WTC11 (cell line): ENCODE results near the gene BFSP1. TPM values are rescaled to one million over a fixed set of nuclear protein-coding genes. Genes with fewer than 3 reads are reported as not detected.

Source experiments
- ATAC-seq: fragments of 200-7000 bp; cut with Tn5 transposase; 2 replicates; pipeline ENCODE4 v1.10.0; 2021; ENCODE audit warnings: mild to moderate bottlenecking, moderate library complexity
- CTCF ChIA-PET: fragments of 300-600 bp; sonication (Branson Sonifier 250); formaldehyde crosslinking; loops from one replicate; lab custom pipeline; 2021; ENCODE audit warnings: antibody characterized with exemption; lab: Charles Lee
- POLR2A ChIA-PET: fragments of 350-600 bp; sonication (Branson Sonifier 250); formaldehyde crosslinking; loops from one replicate; lab custom pipeline; 2021; ENCODE audit warnings: antibody characterized with exemption; lab: Charles Lee
- DNase-seq: peaks from one replicate; pipeline ENCODE4 v3.0.0; 2021; ENCODE audit warnings: low spot score
- H3K27ac Mint-ChIP-seq: 2 replicates; pipeline ENCODE4 v1.8.0; 2021; ENCODE audit warnings: mixed read lengths
- H3K27me3 Mint-ChIP-seq: 2 replicates; pipeline ENCODE4 v1.8.0; 2021; ENCODE audit warnings: low read depth, mild to moderate bottlenecking, moderate library complexity, mixed read lengths
- H3K36me3 Mint-ChIP-seq: 2 replicates; pipeline ENCODE4 v1.8.0; 2021; ENCODE audit warnings: mixed read lengths
- H3K4me1 Mint-ChIP-seq: 2 replicates; pipeline ENCODE4 v1.8.0; 2022; ENCODE audit warnings: mixed read lengths
- H3K4me3 Mint-ChIP-seq: 2 replicates; pipeline ENCODE4 v1.8.0; 2021; ENCODE audit warnings: mild to moderate bottlenecking, moderate library complexity, mixed read lengths
- H3K9me3 Mint-ChIP-seq: 2 replicates; pipeline ENCODE4 v1.8.0; 2021; ENCODE audit warnings: mixed read lengths
- CBFB ChIP-seq: sonication (generic); formaldehyde crosslinking; IDR thresholded peaks from 2 replicates; pipeline ENCODE4 v1.8.1; 2022; ENCODE audit warnings: mild to moderate bottlenecking, low read depth, missing genetic modification reagents
- CREM ChIP-seq: sonication (generic); formaldehyde crosslinking; IDR thresholded peaks from 2 replicates; pipeline ENCODE4 v1.8.1; 2022; ENCODE audit warnings: mild to moderate bottlenecking, missing genetic modification reagents, moderate library complexity
- ERG ChIP-seq: fragments of 250-450 bp; sonication (Bioruptor Pico); IDR thresholded peaks from 2 replicates; pipeline ENCODE4 v1.8.0; 2021; ENCODE audit warnings: mild to moderate bottlenecking
- ESRRA ChIP-seq: sonication (generic); formaldehyde crosslinking; IDR thresholded peaks from 2 replicates; pipeline ENCODE4 v1.8.1; 2022; ENCODE audit warnings: mild to moderate bottlenecking, missing genetic modification reagents, borderline replicate concordance
- HMGA2 ChIP-seq: fragments of 250-450 bp; sonication (Bioruptor Pico); IDR thresholded peaks from 2 replicates; pipeline ENCODE4 v1.4.0; 2021; ENCODE audit warnings: mild to moderate bottlenecking, moderate library complexity
- MYBL2 ChIP-seq: sonication (generic); formaldehyde crosslinking; IDR thresholded peaks from 2 replicates; pipeline ENCODE4 v1.8.1; 2023; ENCODE audit warnings: mild to moderate bottlenecking, moderate library complexity, missing genetic modification reagents
- NFYB ChIP-seq: sonication (generic); formaldehyde crosslinking; conservative IDR thresholded peaks from 2 replicates; pipeline ENCODE4 v1.8.0; 2022; ENCODE audit warnings: low read depth, missing genetic modification reagents
- RELA ChIP-seq: sonication (generic); formaldehyde crosslinking; IDR thresholded peaks from 2 replicates; pipeline ENCODE4 v1.8.1; 2022; ENCODE audit warnings: missing genetic modification reagents, mild to moderate bottlenecking, borderline replicate concordance
- SMAD3 ChIP-seq: sonication (generic); formaldehyde crosslinking; IDR thresholded peaks from 2 replicates; pipeline ENCODE4 v1.8.0; 2022; ENCODE audit warnings: missing genetic modification reagents, mild to moderate bottlenecking, borderline replicate concordance
- SP1 ChIP-seq: sonication (generic); formaldehyde crosslinking; conservative IDR thresholded peaks from 2 replicates; pipeline ENCODE4 v1.8.1; 2022; ENCODE audit warnings: missing genetic modification reagents
- TEAD1 ChIP-seq: sonication (generic); formaldehyde crosslinking; IDR thresholded peaks from 2 replicates; pipeline ENCODE4 v1.8.0; 2022; ENCODE audit warnings: mild to moderate bottlenecking, missing genetic modification reagents
- TEAD4 ChIP-seq: sonication (generic); formaldehyde crosslinking; IDR thresholded peaks from 2 replicates; pipeline ENCODE4 v1.8.0; 2022; ENCODE audit warnings: mild to moderate bottlenecking, missing genetic modification reagents
- TP53 ChIP-seq: sonication (generic); formaldehyde crosslinking; IDR thresholded peaks from 2 replicates; pipeline ENCODE4 v1.8.1; 2023; ENCODE audit warnings: mild to moderate bottlenecking, missing genetic modification reagents
- ZBTB21 ChIP-seq: sonication (generic); formaldehyde crosslinking; IDR thresholded peaks from 2 replicates; pipeline ENCODE4 v1.8.1; 2023; ENCODE audit warnings: mild to moderate bottlenecking, missing genetic modification reagents, borderline replicate concordance
- ZNF317 ChIP-seq: sonication (generic); formaldehyde crosslinking; IDR thresholded peaks from 2 replicates; pipeline ENCODE4 v1.8.1; 2023; ENCODE audit warnings: low read depth, mild to moderate bottlenecking, moderate library complexity, missing genetic modification reagents, borderline replicate concordance
- ZNF671 ChIP-seq: fragments of 250-450 bp; sonication (Bioruptor Pico); IDR thresholded peaks from 2 replicates; pipeline ENCODE4 v1.8.0; 2021; ENCODE audit warnings: mild to moderate bottlenecking
- total RNA-seq: library from RNA; stranded (reverse); gene quantifications from 3 replicates; pipeline ENCODE4 v1.2.3, GENCODE V29; 2021
- TF ChIP-seq, protein P1 (sequence below): sonication (generic); formaldehyde crosslinking; conservative IDR thresholded peaks from 2 replicates; pipeline ENCODE4 v1.8.1; 2023; ENCODE audit warnings: mild to moderate bottlenecking, low read depth, missing genetic modification reagents, moderate library complexity
- TF ChIP-seq, protein P2 (sequence below): sonication (generic); formaldehyde crosslinking; IDR thresholded peaks from 2 replicates; pipeline ENCODE4 v1.8.1; 2023; ENCODE audit warnings: mild to moderate bottlenecking, missing genetic modification reagents, borderline replicate concordance
- TF ChIP-seq, protein P3 (sequence below): sonication (generic); formaldehyde crosslinking; IDR thresholded peaks from 2 replicates; pipeline ENCODE4 v1.8.0; 2022; ENCODE audit warnings: mild to moderate bottlenecking, missing genetic modification reagents
- TF ChIP-seq, protein P4 (sequence below): sonication (generic); formaldehyde crosslinking; IDR thresholded peaks from 2 replicates; pipeline ENCODE4 v1.8.0; 2022; ENCODE audit warnings: mild to moderate bottlenecking, missing genetic modification reagents

Gene BFSP1
- total RNA-seq, 1 experiment from 2014 or later: 3.0 TPM

DNA sequence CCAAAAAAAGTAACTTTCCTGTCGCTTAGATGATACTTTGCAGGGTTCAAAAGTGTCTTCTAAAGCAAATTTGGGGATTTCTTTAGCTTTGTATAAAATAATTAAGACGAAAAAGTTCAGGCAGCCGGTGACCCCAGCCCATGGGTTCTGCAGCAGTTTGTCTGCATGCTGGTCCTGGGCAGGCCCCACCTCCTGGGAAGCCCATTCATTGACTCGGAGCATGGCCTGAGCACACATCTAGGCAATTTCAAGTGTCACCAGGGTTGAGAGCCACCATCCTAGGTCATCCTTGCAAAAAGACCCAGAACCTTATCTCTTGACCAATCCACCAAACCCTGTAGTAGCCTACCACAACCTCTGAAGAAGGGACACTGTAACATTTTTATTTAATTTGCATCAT is 20.6 kb downstream of the BFSP1 start (continued):
- TF ChIP-seq TP53 (CRISPR knock-in tag) (no peak), CREM (CRISPR knock-in tag) (no peak), ERG (CRISPR knock-in tag) (no peak)

DNA sequence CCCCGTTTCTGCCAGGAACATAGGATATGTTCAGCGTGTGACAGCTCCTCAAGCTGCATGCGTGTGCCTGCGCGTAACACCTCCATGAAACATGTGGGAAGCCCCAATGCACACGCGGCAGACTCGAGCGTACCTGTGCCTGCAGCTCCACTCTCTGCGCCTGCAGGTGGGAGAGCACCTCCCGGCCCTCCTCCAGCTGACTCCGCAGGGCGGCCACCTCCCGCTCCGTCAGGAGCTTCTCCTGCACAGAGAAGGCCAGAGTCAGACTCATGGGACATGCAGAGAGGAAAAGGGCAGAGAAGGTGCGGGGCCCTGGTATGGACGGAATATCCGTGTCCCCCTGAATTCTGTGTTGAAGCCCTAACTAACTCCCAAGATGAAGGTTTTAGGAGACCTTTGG is 22.4 kb downstream of the BFSP1 start:
- Mint-ChIP-seq H3K4me1 (peaks cover 11% of the 10 kb centered on the region), H3K4me3 (no peak overlapping the region), H3K27ac (no peak overlapping the region), H3K9me3 (no peaks in the 10 kb centered on the region), H3K27me3 (peaks cover 10% of the 10 kb centered on the region), H3K36me3 (no peaks in the 10 kb centered on the region; the same call in 1 of the 2 replicates)
- ATAC-seq: no peak
- POLR2A ChIA-PET: no interaction called here
- no peak for DNase-seq
- CTCF ChIA-PET: interaction anchor here (0.8 to 1.5 kb wide), 4 partner anchors 18 to 141 kb away, joined by 3 to 4 read pairs (median 4); no protein-coding TSS in a partner anchor
- TF ChIP-seq, protein P1, sequence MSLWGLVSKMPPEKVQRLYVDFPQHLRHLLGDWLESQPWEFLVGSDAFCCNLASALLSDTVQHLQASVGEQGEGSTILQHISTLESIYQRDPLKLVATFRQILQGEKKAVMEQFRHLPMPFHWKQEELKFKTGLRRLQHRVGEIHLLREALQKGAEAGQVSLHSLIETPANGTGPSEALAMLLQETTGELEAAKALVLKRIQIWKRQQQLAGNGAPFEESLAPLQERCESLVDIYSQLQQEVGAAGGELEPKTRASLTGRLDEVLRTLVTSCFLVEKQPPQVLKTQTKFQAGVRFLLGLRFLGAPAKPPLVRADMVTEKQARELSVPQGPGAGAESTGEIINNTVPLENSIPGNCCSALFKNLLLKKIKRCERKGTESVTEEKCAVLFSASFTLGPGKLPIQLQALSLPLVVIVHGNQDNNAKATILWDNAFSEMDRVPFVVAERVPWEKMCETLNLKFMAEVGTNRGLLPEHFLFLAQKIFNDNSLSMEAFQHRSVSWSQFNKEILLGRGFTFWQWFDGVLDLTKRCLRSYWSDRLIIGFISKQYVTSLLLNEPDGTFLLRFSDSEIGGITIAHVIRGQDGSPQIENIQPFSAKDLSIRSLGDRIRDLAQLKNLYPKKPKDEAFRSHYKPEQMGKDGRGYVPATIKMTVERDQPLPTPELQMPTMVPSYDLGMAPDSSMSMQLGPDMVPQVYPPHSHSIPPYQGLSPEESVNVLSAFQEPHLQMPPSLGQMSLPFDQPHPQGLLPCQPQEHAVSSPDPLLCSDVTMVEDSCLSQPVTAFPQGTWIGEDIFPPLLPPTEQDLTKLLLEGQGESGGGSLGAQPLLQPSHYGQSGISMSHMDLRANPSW (CRISPR knock-in tag): no peak
- TF ChIP-seq HMGA2 (no peak), ZBTB21 (no peak), TEAD1 (CRISPR knock-in tag) (no peak), ESRRA (CRISPR knock-in tag) (no peak), SMAD3 (CRISPR knock-in tag) (no peak), TEAD4 (CRISPR knock-in tag) (no peak), SP1 (CRISPR knock-in tag) (no peak), RELA (no peak), NFYB (CRISPR knock-in tag) (no peak), ZNF671 (no peak), MYBL2 (CRISPR knock-in tag) (no peak), ZNF317 (no peak), CBFB (CRISPR knock-in tag) (no peak)
- TF ChIP-seq, protein P2, sequence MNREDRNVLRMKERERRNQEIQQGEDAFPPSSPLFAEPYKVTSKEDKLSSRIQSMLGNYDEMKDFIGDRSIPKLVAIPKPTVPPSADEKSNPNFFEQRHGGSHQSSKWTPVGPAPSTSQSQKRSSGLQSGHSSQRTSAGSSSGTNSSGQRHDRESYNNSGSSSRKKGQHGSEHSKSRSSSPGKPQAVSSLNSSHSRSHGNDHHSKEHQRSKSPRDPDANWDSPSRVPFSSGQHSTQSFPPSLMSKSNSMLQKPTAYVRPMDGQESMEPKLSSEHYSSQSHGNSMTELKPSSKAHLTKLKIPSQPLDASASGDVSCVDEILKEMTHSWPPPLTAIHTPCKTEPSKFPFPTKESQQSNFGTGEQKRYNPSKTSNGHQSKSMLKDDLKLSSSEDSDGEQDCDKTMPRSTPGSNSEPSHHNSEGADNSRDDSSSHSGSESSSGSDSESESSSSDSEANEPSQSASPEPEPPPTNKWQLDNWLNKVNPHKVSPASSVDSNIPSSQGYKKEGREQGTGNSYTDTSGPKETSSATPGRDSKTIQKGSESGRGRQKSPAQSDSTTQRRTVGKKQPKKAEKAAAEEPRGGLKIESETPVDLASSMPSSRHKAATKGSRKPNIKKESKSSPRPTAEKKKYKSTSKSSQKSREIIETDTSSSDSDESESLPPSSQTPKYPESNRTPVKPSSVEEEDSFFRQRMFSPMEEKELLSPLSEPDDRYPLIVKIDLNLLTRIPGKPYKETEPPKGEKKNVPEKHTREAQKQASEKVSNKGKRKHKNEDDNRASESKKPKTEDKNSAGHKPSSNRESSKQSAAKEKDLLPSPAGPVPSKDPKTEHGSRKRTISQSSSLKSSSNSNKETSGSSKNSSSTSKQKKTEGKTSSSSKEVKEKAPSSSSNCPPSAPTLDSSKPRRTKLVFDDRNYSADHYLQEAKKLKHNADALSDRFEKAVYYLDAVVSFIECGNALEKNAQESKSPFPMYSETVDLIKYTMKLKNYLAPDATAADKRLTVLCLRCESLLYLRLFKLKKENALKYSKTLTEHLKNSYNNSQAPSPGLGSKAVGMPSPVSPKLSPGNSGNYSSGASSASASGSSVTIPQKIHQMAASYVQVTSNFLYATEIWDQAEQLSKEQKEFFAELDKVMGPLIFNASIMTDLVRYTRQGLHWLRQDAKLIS (CRISPR knock-in tag): no peak
- TF ChIP-seq, protein P3, sequence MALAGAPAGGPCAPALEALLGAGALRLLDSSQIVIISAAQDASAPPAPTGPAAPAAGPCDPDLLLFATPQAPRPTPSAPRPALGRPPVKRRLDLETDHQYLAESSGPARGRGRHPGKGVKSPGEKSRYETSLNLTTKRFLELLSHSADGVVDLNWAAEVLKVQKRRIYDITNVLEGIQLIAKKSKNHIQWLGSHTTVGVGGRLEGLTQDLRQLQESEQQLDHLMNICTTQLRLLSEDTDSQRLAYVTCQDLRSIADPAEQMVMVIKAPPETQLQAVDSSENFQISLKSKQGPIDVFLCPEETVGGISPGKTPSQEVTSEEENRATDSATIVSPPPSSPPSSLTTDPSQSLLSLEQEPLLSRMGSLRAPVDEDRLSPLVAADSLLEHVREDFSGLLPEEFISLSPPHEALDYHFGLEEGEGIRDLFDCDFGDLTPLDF (CRISPR knock-in tag): no peak
- TF ChIP-seq, protein P4, sequence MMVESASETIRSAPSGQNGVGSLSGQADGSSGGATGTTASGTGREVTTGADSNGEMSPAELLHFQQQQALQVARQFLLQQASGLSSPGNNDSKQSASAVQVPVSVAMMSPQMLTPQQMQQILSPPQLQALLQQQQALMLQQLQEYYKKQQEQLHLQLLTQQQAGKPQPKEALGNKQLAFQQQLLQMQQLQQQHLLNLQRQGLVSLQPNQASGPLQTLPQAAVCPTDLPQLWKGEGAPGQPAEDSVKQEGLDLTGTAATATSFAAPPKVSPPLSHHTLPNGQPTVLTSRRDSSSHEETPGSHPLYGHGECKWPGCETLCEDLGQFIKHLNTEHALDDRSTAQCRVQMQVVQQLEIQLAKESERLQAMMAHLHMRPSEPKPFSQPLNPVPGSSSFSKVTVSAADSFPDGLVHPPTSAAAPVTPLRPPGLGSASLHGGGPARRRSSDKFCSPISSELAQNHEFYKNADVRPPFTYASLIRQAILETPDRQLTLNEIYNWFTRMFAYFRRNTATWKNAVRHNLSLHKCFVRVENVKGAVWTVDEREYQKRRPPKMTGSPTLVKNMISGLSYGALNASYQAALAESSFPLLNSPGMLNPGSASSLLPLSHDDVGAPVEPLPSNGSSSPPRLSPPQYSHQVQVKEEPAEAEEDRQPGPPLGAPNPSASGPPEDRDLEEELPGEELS (CRISPR knock-in tag): no peak
